GM21717 (cell line): Measurements from ENCODE around the gene NCKIPSD.

Experiments
- ATAC-seq: cut with Tn5 transposase; IDR thresholded peaks from one replicate; pipeline ENCODE4 v1.9.1; 2021; ENCODE audit warnings: mild to moderate bottlenecking, moderate library complexity; ENCODE audit not compliant: unreplicated experiment

The NCKIPSD gene

GRCh38 chr3:48679411-48680391 is 6.0 kb downstream of the NCKIPSD start:
- ATAC-seq: no peak

GRCh38 chr3:48678566-48679380 is 6.9 kb downstream of the NCKIPSD start:
- ATAC-seq: no peak

- no peak for ATAC-seq
Observed at GRCh38 chr3:48678056-48678455, 7.7 kb downstream of the NCKIPSD start.

GRCh38 chr3:48674505-48674904 is 11.2 kb downstream of the NCKIPSD start:
- no peak for ATAC-seq

- ATAC-seq: no peak
Observed at GRCh38 chr3:48672522-48672921, 13.2 kb downstream of the NCKIPSD start.

GRCh38 chr3:48664929-48665328 is 20.8 kb downstream of the NCKIPSD start:
- ATAC-seq: no peak

GRCh38 chr3:48664313-48664644 is 21.4 kb downstream of the NCKIPSD start:
- ATAC-seq: no peak

- ATAC-seq: peak; percentile 78
Observed at GRCh38 chr3:48663489-48664312, 22.0 kb downstream of the NCKIPSD start.

GRCh38 chr3:48662753-48663488 is 22.8 kb downstream of the NCKIPSD start, which contains the start of gene CELSR3:
Gene CELSR3, minus strand, starts transcription at chr3:48662886. Its CDS starts 252 bp downstream, at chr3:48662634.
- no peak for ATAC-seq

- no peak for ATAC-seq
Observed at GRCh38 chr3:48662145-48662752, 23.5 kb downstream of the NCKIPSD start.

- ATAC-seq: no peak
Observed at GRCh38 chr3:48661501-48662144, 24.1 kb downstream of the NCKIPSD start.

GRCh38 chr3:48660800-48661400 is 24.8 kb downstream of the NCKIPSD start:
- ATAC-seq: no peak

GRCh38 chr3:48656841-48657281 is 28.9 kb downstream of the NCKIPSD start:
- ATAC-seq: no peak

GRCh38 chr3:48656061-48656840 is 29.5 kb downstream of the NCKIPSD start:
- no peak for ATAC-seq

- no peak for ATAC-seq
Observed at GRCh38 chr3:48655606-48656005, 30.1 kb downstream of the NCKIPSD start.

- ATAC-seq: no peak
Observed at GRCh38 chr3:48655063-48655462, 30.7 kb downstream of the NCKIPSD start.

- ATAC-seq: no peak
Observed at GRCh38 chr3:48652923-48653715, 32.6 kb downstream of the NCKIPSD start.
